GM23338 (cell line): ENCODE data around the gene MTAP. TPM values are rescaled to one million over a fixed set of nuclear protein-coding genes. Genes with fewer than 3 reads are reported as not detected.

Source experiments
- ATAC-seq: fragments of 200-7000 bp; cut with Tn5 transposase; 3 replicates; pipeline ENCODE4 v1.9.1; 2020
- DNase-seq: peaks from one replicate; pipeline ENCODE4 v3.0.0-alpha.2; 2015; ENCODE audit warnings: low spot score
- H2AFZ ChIP-seq: fragments of 200-600 bp; sonication (generic); 2 replicates; pipeline ENCODE4 v1.8.0; 2016; ENCODE audit warnings: antibody characterized with exemption, mild to moderate bottlenecking, moderate library complexity
- H3F3A ChIP-seq: fragments of 200-600 bp; sonication (generic); replicated peaks from 2 replicates; pipeline ENCODE4 v1.8.0; 2017; ENCODE audit warnings: antibody characterized with exemption, mixed run types, low read depth
- H3K27ac ChIP-seq: fragments of 200-600 bp; sonication (generic); 2 replicates; pipeline ENCODE4 v1.6.1; 2016; ENCODE audit warnings: low read depth
- H3K27me3 ChIP-seq: fragments of 200-600 bp; sonication (generic); 2 replicates; pipeline ENCODE4 v1.8.0; 2016; ENCODE audit warnings: mild to moderate bottlenecking, mixed run types, moderate library complexity; ENCODE audit not compliant: insufficient read depth
- H3K36me3 ChIP-seq: fragments of 200-600 bp; sonication (generic); 2 replicates; pipeline ENCODE4 v1.8.0; 2016; ENCODE audit warnings: mild to moderate bottlenecking; ENCODE audit not compliant: insufficient read depth
- H3K4me1 ChIP-seq: fragments of 200-600 bp; sonication (generic); 2 replicates; pipeline ENCODE4 v1.8.0; 2016; ENCODE audit warnings: mild to moderate bottlenecking, moderate library complexity; ENCODE audit not compliant: insufficient read depth
- H3K4me2 ChIP-seq: fragments of 200-600 bp; sonication (generic); 2 replicates; pipeline ENCODE4 v1.7.1; 2017; ENCODE audit warnings: mixed run types
- H3K4me3 ChIP-seq: fragments of 200-600 bp; sonication (generic); 2 replicates; pipeline ENCODE4 v1.6.1; 2016; ENCODE audit warnings: mixed run types
- H3K79me2 ChIP-seq: fragments of 200-600 bp; sonication (generic); replicated peaks from 2 replicates; pipeline ENCODE4 v1.8.0; 2017; ENCODE audit warnings: mild to moderate bottlenecking; ENCODE audit not compliant: insufficient read depth
- H3K9me2 ChIP-seq: fragments of 200-600 bp; sonication (generic); 2 replicates; pipeline ENCODE4 v1.8.0; 2017; ENCODE audit not compliant: insufficient read depth
- H4K20me1 ChIP-seq: fragments of 200-600 bp; sonication (generic); replicated peaks from 2 replicates; pipeline ENCODE4 v1.8.0; 2017; ENCODE audit warnings: mild to moderate bottlenecking; ENCODE audit not compliant: insufficient read depth
- H3K27ac Mint-ChIP-seq: 2 replicates; pipeline ENCODE4 v1.8.0; 2020; ENCODE audit warnings: inconsistent platforms, mild to moderate bottlenecking, moderate library complexity, mixed read lengths
- H3K27me3 Mint-ChIP-seq: 3 replicates; pipeline ENCODE4 v1.8.0; 2022; ENCODE audit warnings: low read depth, mild to moderate bottlenecking, moderate library complexity, mixed read lengths, inconsistent platforms; ENCODE audit not compliant: insufficient read depth, poor library complexity
- H3K36me3 Mint-ChIP-seq: 3 replicates; pipeline ENCODE4 v1.8.0; 2021; ENCODE audit warnings: low read depth, mild to moderate bottlenecking, inconsistent platforms, moderate library complexity, mixed read lengths
- H3K4me1 Mint-ChIP-seq: 3 replicates; pipeline ENCODE4 v1.8.0; 2020; ENCODE audit warnings: mild to moderate bottlenecking, inconsistent platforms, mixed read lengths
- H3K4me3 Mint-ChIP-seq: 3 replicates; pipeline ENCODE4 v1.8.0; 2021; ENCODE audit warnings: moderate library complexity, mild to moderate bottlenecking, inconsistent platforms, mixed read lengths
- H3K9me3 Mint-ChIP-seq: 3 replicates; pipeline ENCODE4 v1.8.0; 2020; ENCODE audit warnings: moderate library complexity, mild to moderate bottlenecking, inconsistent platforms, mixed read lengths
- CREB1 ChIP-seq: fragments of 250-450 bp; sonication (Bioruptor Pico); IDR thresholded peaks from 2 replicates; pipeline ENCODE4 v1.5.0; 2020; ENCODE audit warnings: low read depth, mild to moderate bottlenecking, moderate library complexity
- EZH2phosphoT487 ChIP-seq: fragments of 200-600 bp; sonication (generic); IDR thresholded peaks from one replicate; pipeline ENCODE4 v1.8.1; 2018; ENCODE audit warnings: antibody characterized with exemption; ENCODE audit not compliant: unreplicated experiment
- JUNB ChIP-seq: IDR thresholded peaks from one replicate; pipeline ENCODE4 v1.6.1; 2016; ENCODE audit warnings: antibody characterized with exemption; ENCODE audit not compliant: unreplicated experiment
- NANOG ChIP-seq: IDR thresholded peaks from 2 replicates; pipeline ENCODE4 v1.6.1; 2016; ENCODE audit warnings: antibody characterized with exemption, borderline replicate concordance
- POLR2AphosphoS5 ChIP-seq: IDR thresholded peaks from 2 replicates; pipeline ENCODE4 v1.6.1; 2016; ENCODE audit warnings: antibody characterized with exemption, low read depth
- STAT1 ChIP-seq: IDR thresholded peaks from one replicate; pipeline ENCODE4 v1.6.1; 2016; ENCODE audit warnings: antibody characterized with exemption; ENCODE audit not compliant: unreplicated experiment
- ZNF331 ChIP-seq: fragments of 250-450 bp; sonication (Bioruptor Pico); IDR thresholded peaks from 2 replicates; pipeline ENCODE4 v1.5.0; 2020; ENCODE audit warnings: low read depth, mild to moderate bottlenecking, moderate library complexity
- ZNF462 ChIP-seq: fragments of 250-450 bp; sonication (Bioruptor Pico); IDR thresholded peaks from 2 replicates; pipeline ENCODE4 v1.5.0; 2020; ENCODE audit warnings: mild to moderate bottlenecking, moderate library complexity
- polyA plus RNA-seq: library from polyadenylated mRNA; unstranded; fragments of >200 nt; fragmentation: Nextera tagmentation; extraction: Ambion mirVana; gene quantifications from 2 replicates; pipeline ENCODE4 v1.2.1, GENCODE V29; 2016
- total RNA-seq: library from RNA; depleted of rRNA; stranded (reverse); fragments of >200 nt; shearing (Covaris generic); gene quantifications from 2 replicates; pipeline ENCODE4 v1.2.3, GENCODE V29; 2014
- TF ChIP-seq, protein P1 (sequence below): IDR thresholded peaks from 2 replicates; pipeline ENCODE4 v1.6.1; 2016; ENCODE audit warnings: antibody characterized with exemption
- TF ChIP-seq, protein P2 (sequence below): IDR thresholded peaks from one replicate; pipeline ENCODE4 v1.6.1; 2018; ENCODE audit warnings: antibody characterized with exemption; ENCODE audit not compliant: unreplicated experiment

MTAP gene
- total and polyA plus RNA-seq, 2 experiments from 2014 or later: 61.8 to 70.0 TPM

DNA sequence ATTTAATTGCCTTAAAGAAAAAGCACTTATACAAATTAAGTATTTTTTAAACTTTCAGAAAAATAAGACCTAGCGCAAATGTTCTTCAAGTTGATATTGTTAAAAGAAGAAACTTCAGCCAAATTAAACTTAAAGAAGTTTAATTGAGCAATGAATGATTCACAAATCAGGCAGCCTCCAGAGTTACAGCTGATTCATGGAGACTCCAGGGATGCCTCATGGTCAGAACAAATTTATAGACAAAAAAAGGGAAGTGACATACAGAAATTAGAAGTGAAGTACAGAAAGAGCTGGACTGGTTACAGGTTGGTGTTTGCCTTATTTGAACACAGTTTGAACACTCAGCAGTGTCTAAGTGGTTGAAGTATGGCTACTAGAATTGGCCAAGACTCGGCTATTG, 131.4 kb downstream of the MTAP start:
- peaks cover 28% of the 10 kb centered on the region for H3K4me1 ChIP-seq
- Mint-ChIP-seq H3K36me3 (peaks cover 10% of the 10 kb centered on the region; the same call in 2 of the 3 replicates), H3K27ac (no peak overlapping the region), H3K4me3 (no peak overlapping the region), H3K4me1 (peaks cover 36% of the 10 kb centered on the region), H3K27me3 (peaks cover 5% of the 10 kb centered on the region), H3K9me3 (peaks cover 3% of the 10 kb centered on the region; the same call in 1 of the 3 replicates)
- peaks cover 13% of the 10 kb centered on the region for H3K9me2 ChIP-seq
- no peak overlapping the region for H3K27ac ChIP-seq
- no peaks in the 10 kb centered on the region for H3F3A ChIP-seq
- ATAC-seq (no peak), DNase-seq (no peak)
- H3K36me3 ChIP-seq: 0 out of 2 replicates have a peak, but pooled peaks cover 3% of the 10 kb centered on the region
- H4K20me1 ChIP-seq: no peaks in the 10 kb centered on the region
- no peak overlapping the region for H3K4me3 ChIP-seq
- TF ChIP-seq STAT1 (no peak), EZH2phosphoT487 (no peak), JUNB (no peak)
- no peaks in the 10 kb centered on the region for H3K27me3 ChIP-seq
- no peak overlapping the region for H2AFZ ChIP-seq
- H3K4me2 ChIP-seq: no peak overlapping the region
- no peaks in the 10 kb centered on the region for H3K79me2 ChIP-seq

- Histone ChIP-seq H3K27ac (no peak overlapping the region), H2AFZ (no peak overlapping the region), H3K79me2 (no peaks in the 10 kb centered on the region), H3K4me1 (peaks cover 28% of the 10 kb centered on the region), H4K20me1 (no peaks in the 10 kb centered on the region), H3K9me2 (no peaks in the 10 kb centered on the region), H3K4me2 (no peak overlapping the region), H3F3A (no peaks in the 10 kb centered on the region), H3K36me3 (0 out of 2 replicates have a peak, but pooled peaks cover 3% of the 10 kb centered on the region), H3K4me3 (no peak overlapping the region), H3K27me3 (no peaks in the 10 kb centered on the region)
- Mint-ChIP-seq H3K36me3 (peaks cover 10% of the 10 kb centered on the region; the same call in 2 of the 3 replicates), H3K4me3 (no peak overlapping the region), H3K9me3 (peaks cover 3% of the 10 kb centered on the region; the same call in 1 of the 3 replicates), H3K4me1 (peaks cover 36% of the 10 kb centered on the region), H3K27ac (no peak overlapping the region), H3K27me3 (peaks cover 5% of the 10 kb centered on the region)
- ATAC-seq (peak; percentile 30; the same call in 1 of the 3 replicates), DNase-seq (peak; percentile 51)
- TF ChIP-seq POLR2AphosphoS5 (no peak), ZNF331 (CRISPR knock-in tag) (no peak), CREB1 (CRISPR knock-in tag) (no peak), ZNF462 (CRISPR knock-in tag) (no peak), JUNB (no peak), NANOG (no peak)
- TF ChIP-seq, protein P1, sequence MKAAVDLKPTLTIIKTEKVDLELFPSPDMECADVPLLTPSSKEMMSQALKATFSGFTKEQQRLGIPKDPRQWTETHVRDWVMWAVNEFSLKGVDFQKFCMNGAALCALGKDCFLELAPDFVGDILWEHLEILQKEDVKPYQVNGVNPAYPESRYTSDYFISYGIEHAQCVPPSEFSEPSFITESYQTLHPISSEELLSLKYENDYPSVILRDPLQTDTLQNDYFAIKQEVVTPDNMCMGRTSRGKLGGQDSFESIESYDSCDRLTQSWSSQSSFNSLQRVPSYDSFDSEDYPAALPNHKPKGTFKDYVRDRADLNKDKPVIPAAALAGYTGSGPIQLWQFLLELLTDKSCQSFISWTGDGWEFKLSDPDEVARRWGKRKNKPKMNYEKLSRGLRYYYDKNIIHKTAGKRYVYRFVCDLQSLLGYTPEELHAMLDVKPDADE: no peak
- TF ChIP-seq, protein P2, sequence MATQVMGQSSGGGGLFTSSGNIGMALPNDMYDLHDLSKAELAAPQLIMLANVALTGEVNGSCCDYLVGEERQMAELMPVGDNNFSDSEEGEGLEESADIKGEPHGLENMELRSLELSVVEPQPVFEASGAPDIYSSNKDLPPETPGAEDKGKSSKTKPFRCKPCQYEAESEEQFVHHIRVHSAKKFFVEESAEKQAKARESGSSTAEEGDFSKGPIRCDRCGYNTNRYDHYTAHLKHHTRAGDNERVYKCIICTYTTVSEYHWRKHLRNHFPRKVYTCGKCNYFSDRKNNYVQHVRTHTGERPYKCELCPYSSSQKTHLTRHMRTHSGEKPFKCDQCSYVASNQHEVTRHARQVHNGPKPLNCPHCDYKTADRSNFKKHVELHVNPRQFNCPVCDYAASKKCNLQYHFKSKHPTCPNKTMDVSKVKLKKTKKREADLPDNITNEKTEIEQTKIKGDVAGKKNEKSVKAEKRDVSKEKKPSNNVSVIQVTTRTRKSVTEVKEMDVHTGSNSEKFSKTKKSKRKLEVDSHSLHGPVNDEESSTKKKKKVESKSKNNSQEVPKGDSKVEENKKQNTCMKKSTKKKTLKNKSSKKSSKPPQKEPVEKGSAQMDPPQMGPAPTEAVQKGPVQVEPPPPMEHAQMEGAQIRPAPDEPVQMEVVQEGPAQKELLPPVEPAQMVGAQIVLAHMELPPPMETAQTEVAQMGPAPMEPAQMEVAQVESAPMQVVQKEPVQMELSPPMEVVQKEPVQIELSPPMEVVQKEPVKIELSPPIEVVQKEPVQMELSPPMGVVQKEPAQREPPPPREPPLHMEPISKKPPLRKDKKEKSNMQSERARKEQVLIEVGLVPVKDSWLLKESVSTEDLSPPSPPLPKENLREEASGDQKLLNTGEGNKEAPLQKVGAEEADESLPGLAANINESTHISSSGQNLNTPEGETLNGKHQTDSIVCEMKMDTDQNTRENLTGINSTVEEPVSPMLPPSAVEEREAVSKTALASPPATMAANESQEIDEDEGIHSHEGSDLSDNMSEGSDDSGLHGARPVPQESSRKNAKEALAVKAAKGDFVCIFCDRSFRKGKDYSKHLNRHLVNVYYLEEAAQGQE: no peak
Observed at GRCh38 chr9:21935631-21936030, 133.2 kb downstream of the MTAP start.
